Karpas-422 (cell line): ENCODE data around the gene NEU4. TPM values are rescaled to one million over a fixed set of nuclear protein-coding genes. Genes with fewer than 3 reads are reported as not detected.
"Not testable (repeated sequence)": the region's sequence is repeated elsewhere in the genome, so short reads cannot be mapped to it uniquely, and the experiment has no call there.

Experiments used
- DNase-seq: peaks from one replicate; pipeline ENCODE4 v3.0.0-alpha.2; 2015
- H2AFZ ChIP-seq: fragments of 200-600 bp; sonication (generic); 2 replicates; pipeline ENCODE4 v1.6.1; 2014; ENCODE audit warnings: antibody characterized with exemption, low read length, mixed read lengths
- H3K27ac ChIP-seq: fragments of 200-600 bp; sonication (generic); 2 replicates; pipeline ENCODE4 v1.5.1; 2014; ENCODE audit warnings: mild to moderate bottlenecking, low read length, moderate library complexity
- H3K27me3 ChIP-seq: fragments of 200-600 bp; sonication (generic); 2 replicates; pipeline ENCODE4 v1.6.1; 2014; ENCODE audit warnings: low read length, mixed read lengths
- H3K36me3 ChIP-seq: fragments of 200-600 bp; sonication (generic); 2 replicates; pipeline ENCODE4 v1.6.1; 2014; ENCODE audit warnings: low read length, mixed read lengths; ENCODE audit not compliant: insufficient read depth
- H3K4me1 ChIP-seq: fragments of 200-600 bp; sonication (generic); 2 replicates; pipeline ENCODE4 v1.6.1; 2014; ENCODE audit warnings: mild to moderate bottlenecking, low read length, mixed read lengths
- H3K4me2 ChIP-seq: fragments of 200-600 bp; sonication (generic); 2 replicates; pipeline ENCODE4 v1.6.1; 2014; ENCODE audit warnings: low read length, low read depth, mild to moderate bottlenecking; ENCODE audit not compliant: poor library complexity, severe bottlenecking
- H3K4me3 ChIP-seq: fragments of 200-600 bp; sonication (generic); 2 replicates; pipeline ENCODE4 v1.5.1; 2014; ENCODE audit warnings: mild to moderate bottlenecking, antibody characterized with exemption, low read length, mixed read lengths
- H3K79me2 ChIP-seq: fragments of 200-600 bp; sonication (generic); 2 replicates; pipeline ENCODE4 v1.6.1; 2014; ENCODE audit warnings: mild to moderate bottlenecking, low read length, mixed read lengths
- H3K9ac ChIP-seq: fragments of 200-600 bp; sonication (generic); 2 replicates; pipeline ENCODE4 v1.6.0; 2014; ENCODE audit warnings: low read length
- H3K9me2 ChIP-seq: fragments of 200-600 bp; sonication (generic), shearing (Covaris generic); replicated peaks from 2 replicates; pipeline ENCODE4 v1.6.0; 2014; ENCODE audit warnings: mild to moderate bottlenecking, low read length, moderate library complexity; ENCODE audit not compliant: insufficient read depth
- H3K9me3 ChIP-seq: fragments of 300-700, 200-600 bp; sonication (generic); 2 replicates; pipeline ENCODE4 v1.6.1; 2014; ENCODE audit warnings: low read length, mixed read lengths
- H4K20me1 ChIP-seq: fragments of 200-600 bp; sonication (generic); 2 replicates; pipeline ENCODE4 v1.6.1; 2014; ENCODE audit warnings: mild to moderate bottlenecking, antibody characterized with exemption, low read length, low read depth; ENCODE audit not compliant: insufficient read depth
- total RNA-seq: library from RNA; depleted of rRNA; stranded (reverse); fragments of >200 nt; shearing (Covaris generic); gene quantifications from 2 replicates; pipeline ENCODE4 v1.2.3, GENCODE V29; 2014; ENCODE audit warnings: low replicate concordance

Gene NEU4
- total RNA-seq, 1 experiment from 2014 or later, result not detected

DNA sequence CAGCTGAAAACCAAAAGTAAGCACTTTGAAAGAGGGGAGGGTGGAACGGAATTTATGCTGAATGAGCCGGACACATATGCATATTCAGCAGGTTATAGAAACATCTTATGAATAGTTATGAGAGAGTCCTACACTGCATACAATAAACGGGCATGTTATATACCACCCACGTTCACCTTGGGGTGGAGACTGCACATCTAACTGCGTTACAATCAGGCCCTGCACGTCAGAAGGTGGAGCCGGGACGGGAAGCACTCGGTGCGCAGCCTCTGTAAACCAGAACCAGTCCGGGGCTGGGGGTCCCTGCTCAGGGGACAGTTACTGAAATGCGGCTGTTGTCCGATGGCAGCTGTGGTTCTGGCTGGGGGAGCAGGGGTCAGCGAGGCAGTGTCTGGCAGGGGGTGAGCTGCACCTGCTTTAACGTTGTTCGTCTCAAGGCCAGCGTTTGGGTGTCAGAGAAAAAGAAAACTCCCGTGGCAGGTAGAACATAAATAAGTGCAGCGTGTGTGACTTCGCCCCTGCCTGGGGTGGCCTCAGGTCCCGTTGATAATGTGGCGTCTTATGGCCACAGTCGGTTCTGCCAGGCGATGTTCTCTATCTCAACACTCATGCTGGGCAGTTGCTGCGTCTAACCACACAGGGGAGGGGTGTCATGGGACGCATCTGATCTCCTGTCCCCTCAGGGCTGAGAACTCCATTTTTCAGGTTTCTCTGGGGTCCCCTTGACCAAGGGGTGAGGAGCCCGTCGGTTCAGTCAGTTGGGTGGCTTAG is 24.9 kb downstream of the NEU4 start:
- H3K4me1 ChIP-seq, H3K9me2 ChIP-seq, H3K4me2 ChIP-seq, H4K20me1 ChIP-seq, H3K9me3 ChIP-seq, H3K27ac ChIP-seq, H3K79me2 ChIP-seq, H3K4me3 ChIP-seq, H3K36me3 ChIP-seq, DNase-seq, H3K9ac ChIP-seq, H3K27me3 ChIP-seq, H2AFZ ChIP-seq: not testable (repeated sequence)

DNA sequence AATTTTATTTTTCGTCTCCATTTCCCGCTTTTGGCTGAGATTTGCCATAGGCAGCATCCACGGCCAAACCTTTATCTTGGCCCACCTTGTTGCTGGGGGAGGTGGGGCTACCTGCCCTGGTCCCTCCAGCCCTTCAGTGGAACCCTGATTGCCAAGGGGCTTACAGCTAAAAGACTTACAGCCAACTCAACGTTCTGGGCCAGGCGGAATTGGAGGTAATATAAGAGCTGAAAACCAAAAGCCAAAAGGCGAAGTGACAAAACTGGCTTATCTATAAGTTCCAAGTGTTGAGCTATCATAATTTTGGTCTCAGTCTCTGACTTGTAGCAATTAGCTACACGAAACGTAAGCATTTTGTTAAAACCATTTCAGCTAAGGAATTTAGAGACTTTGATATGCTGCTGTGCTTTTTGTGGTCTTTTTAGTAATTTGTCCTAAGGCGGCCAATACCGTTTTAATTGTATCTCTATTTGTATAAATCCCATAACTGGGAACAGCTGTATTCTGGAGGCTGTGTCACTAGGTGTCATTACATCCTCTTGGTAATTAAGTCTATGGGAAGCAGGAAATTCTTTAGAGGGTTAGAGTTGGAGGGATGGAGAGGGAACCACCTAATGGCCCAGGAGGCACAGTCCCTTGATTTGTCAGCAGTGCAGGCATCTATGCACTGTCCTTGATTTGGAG is 25.7 kb downstream of the NEU4 start:
- Histone ChIP-seq H3K79me2 (no peaks in the 10 kb centered on the region), H3K4me1 (no peaks in the 10 kb centered on the region), H3K9me3 (no peaks in the 10 kb centered on the region), H4K20me1 (no peaks in the 10 kb centered on the region), H3K36me3 (no peaks in the 10 kb centered on the region), H3K9me2 (no peaks in the 10 kb centered on the region), H3K27ac (no peak overlapping the region), H3K27me3 (no peaks in the 10 kb centered on the region), H3K4me2 (no peak overlapping the region), H3K9ac (no peak overlapping the region), H3K4me3 (no peak overlapping the region), H2AFZ (no peak overlapping the region)
- no peak for DNase-seq

DNA sequence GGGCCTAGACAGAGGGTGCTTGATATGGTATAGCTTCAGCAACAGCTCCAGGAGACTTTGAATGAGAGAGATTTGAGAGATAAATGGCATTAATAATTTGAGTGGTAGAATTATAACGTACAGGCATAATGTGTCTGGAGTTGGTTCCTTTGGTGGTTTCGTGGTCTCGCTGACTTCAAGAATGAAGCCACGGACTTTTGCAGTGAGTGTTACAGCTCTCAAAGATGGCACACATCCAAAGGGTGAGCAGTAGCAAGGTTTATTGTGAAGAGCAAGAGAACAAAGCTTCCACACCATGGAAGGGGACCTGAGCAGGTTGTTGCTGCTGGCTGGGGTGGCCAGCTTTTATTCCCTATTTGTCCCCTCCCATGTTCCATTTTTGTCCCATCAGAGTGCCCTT is 26.6 kb downstream of the NEU4 start:
- no peak overlapping the region for H3K27ac ChIP-seq
- no peak overlapping the region for H3K4me2 ChIP-seq
- no peaks in the 10 kb centered on the region for H3K9me3 ChIP-seq
- H3K9ac ChIP-seq, result no peak overlapping the region
- H3K4me1 ChIP-seq, result no peaks in the 10 kb centered on the region
- no peak for DNase-seq
- H3K4me3 ChIP-seq, result no peak overlapping the region
- H2AFZ ChIP-seq, result no peak overlapping the region
- no peaks in the 10 kb centered on the region for H3K36me3 ChIP-seq
- no peaks in the 10 kb centered on the region for H3K79me2 ChIP-seq
- H4K20me1 ChIP-seq, result no peaks in the 10 kb centered on the region
- no peaks in the 10 kb centered on the region for H3K27me3 ChIP-seq
- no peaks in the 10 kb centered on the region for H3K9me2 ChIP-seq

DNA sequence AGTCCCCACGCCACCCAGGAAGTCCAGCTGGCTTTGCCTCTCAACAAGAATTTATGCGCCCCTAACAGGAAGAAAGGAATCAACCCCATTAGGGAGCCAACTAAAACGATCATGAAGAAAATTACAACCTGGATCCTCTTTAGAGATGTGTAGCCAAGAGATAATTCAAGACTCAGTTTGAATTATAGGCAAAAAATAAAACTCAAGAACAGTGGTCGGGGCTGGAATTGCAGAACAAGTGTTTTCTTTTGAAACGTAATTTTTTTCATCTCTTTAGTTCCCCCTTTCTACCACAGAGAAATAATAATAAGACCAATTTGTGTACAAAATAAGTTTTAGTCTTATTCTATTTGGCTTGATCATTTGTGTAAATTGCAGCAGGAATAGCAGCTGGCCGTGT is 27.3 kb downstream of the NEU4 start:
- H3K79me2 ChIP-seq, result no peaks in the 10 kb centered on the region

DNA sequence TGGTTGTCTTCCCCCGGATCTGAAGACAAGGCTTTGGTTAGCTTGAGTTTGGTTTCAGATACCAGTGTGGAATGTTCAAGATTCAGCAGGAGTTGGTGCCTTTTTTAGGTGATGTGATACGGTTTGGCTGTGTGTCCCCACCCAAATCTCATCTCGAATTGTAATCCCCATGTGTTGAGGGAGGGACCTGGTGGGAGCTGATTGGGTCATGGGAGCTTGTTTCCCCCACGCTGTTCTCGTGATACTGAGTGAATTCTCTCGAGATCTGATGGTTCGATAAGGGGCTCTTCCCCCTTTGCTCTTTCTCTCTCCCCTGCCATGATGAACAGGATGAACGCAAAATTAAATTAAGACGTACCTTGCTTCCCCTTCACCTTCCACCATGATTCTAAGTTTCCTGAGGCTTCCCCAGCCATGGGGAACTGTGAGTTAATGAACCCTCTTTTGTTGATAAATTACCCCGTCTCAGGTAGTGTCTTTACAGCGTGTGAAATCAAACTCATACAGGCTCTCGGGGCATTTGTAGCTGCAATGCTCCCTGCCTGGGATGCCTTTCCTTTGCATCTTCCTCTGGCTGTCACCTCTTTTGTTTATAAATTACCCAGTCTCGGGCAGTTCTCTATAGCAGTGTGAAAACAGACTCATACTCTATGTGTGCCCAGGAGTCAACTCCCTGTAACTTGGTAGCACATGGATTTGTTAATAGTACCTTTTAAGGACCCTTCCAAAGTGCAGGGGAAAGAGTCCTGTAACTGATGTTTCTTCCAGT is 28.4 kb downstream of the NEU4 start:
- Histone ChIP-seq H3K4me2 (no peak overlapping the region), H3K27ac (no peak overlapping the region), H2AFZ (no peak overlapping the region), H3K9ac (no peak overlapping the region), H3K79me2 (no peaks in the 10 kb centered on the region), H3K9me2 (no peaks in the 10 kb centered on the region), H3K4me3 (no peak overlapping the region), H3K9me3 (no peaks in the 10 kb centered on the region), H3K4me1 (no peaks in the 10 kb centered on the region), H4K20me1 (no peaks in the 10 kb centered on the region), H3K27me3 (no peaks in the 10 kb centered on the region), H3K36me3 (no peaks in the 10 kb centered on the region)
- DNase-seq, result no peak

More for the DNA sequence above, 27.3 kb downstream of the NEU4 start:
- Histone ChIP-seq H3K4me3 (no peak overlapping the region), H3K9ac (no peak overlapping the region), H3K4me1 (no peaks in the 10 kb centered on the region), H3K4me2 (no peak overlapping the region), H3K27me3 (no peaks in the 10 kb centered on the region), H4K20me1 (no peaks in the 10 kb centered on the region), H3K27ac (no peak overlapping the region), H3K36me3 (no peaks in the 10 kb centered on the region), H3K9me2 (no peaks in the 10 kb centered on the region), H3K9me3 (no peaks in the 10 kb centered on the region), H2AFZ (no peak overlapping the region)
- no peak for DNase-seq

DNA sequence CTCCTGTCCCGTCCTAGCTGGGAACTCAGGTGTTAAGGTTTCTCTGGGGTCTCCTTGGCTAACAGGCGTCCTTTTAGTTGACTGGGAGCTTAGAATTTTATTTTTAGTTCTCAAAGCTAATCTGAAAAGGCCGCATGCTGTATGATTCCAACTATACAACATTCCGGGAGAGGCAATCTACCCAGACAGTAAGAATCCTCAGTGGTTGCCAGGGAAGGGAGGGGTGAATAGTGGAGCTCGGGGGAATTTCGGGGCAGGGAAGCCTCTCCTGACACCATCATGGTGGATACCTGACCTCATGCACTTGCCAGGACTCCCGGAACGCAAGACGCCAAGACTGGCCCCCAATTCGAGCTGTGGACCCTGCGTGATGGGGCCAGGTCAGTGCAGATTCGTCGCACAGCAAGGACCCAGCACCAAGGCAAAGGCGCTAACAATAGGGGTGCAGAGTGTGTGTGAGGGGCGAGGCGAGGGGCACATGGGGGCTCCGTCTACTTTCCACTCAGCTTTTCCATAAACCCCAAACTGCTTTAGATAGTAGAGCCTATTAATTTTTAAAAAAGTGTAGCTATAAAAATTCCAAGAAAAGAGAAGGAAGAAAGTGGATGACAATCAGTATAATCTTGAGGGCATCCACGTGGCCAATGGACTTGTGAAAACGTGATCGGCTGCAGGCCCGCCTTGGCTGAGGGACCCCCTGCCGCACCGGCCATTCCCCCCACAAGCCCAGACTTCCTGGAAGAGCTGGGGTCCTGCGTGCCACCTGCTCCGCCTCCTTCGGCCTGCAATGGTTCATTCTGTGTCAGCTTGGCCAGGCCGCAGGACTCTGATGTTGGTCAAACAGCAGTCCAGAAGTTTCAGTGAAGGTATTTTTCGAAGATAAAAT is 32.4 kb downstream of the NEU4 start:
- Histone ChIP-seq H3K27ac (no peak overlapping the region), H3K9me3 (no peaks in the 10 kb centered on the region), H3K9ac (no peak overlapping the region), H3K27me3 (no peaks in the 10 kb centered on the region), H3K79me2 (no peaks in the 10 kb centered on the region), H3K9me2 (no peaks in the 10 kb centered on the region), H2AFZ (no peak overlapping the region), H3K4me1 (no peaks in the 10 kb centered on the region), H4K20me1 (no peaks in the 10 kb centered on the region), H3K4me3 (no peak overlapping the region), H3K36me3 (no peaks in the 10 kb centered on the region), H3K4me2 (no peak overlapping the region)
- no peak for DNase-seq

DNA sequence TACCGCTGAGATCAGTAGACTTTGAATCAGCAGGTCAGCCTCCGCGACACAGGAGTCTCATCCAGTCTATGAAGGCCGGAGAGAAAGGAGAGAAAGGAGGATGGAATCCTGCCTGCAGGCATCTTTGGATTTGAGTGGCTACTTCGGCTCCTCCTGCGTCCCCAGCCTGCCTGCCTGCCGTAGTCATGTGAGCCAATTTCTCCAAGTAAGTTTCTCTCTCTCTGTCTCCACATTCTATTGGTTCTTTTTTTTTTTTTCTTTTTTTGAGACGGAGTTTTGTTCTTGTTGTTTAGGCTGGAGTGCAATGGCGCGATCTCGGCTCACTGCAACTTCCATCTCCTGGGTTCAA is 33.0 kb downstream of the NEU4 start:
- H3K9me3 ChIP-seq, result no peaks in the 10 kb centered on the region
- H3K4me1 ChIP-seq, result no peaks in the 10 kb centered on the region
- H3K36me3 ChIP-seq, result no peaks in the 10 kb centered on the region
- DNase-seq, result no peak
- H4K20me1 ChIP-seq, result no peaks in the 10 kb centered on the region
- H3K4me2 ChIP-seq, result no peak overlapping the region
- no peaks in the 10 kb centered on the region for H3K79me2 ChIP-seq
- H3K9ac ChIP-seq, result no peak overlapping the region
- H2AFZ ChIP-seq, result no peak overlapping the region
- no peak overlapping the region for H3K4me3 ChIP-seq
- no peaks in the 10 kb centered on the region for H3K27me3 ChIP-seq
- no peak overlapping the region for H3K27ac ChIP-seq
- no peaks in the 10 kb centered on the region for H3K9me2 ChIP-seq
